ENCODE results near the gene FTO.

Gene FTO

DNA sequence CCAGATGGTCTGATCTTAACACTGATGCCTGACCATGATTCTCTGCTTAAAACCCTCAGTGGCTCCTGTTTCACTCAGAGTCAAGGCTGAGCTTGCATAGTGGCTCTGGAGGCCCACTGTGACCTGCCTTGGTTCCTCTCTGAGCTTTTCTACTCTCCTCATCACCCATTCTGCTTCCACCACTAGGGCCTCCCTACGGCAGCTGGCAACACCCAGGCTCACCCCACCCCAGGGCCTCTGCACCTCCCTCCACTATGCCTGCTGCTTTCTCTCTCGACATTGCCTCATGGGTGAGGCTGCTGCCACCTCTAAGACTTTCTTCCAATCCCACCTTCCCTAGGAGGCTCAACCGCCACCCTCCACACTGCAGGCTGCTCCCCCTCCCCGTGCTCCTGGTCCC, 455.0 kb downstream of the FTO start:
- Histone ChIP-seq H3K79me2 (ENCODE audit: insufficient read depth, low read depth) (no peaks in the 10 kb centered on the region), H2AFZ (ENCODE audit: low read depth) (no peak overlapping the region), H3K9ac (no peak overlapping the region), H3K4me1 (ENCODE audit: low read depth, poor library complexity, severe bottlenecking) (no peaks in the 10 kb centered on the region), H3K36me3 (ENCODE audit: insufficient read depth) (no peaks in the 10 kb centered on the region), H4K20me1 (ENCODE audit: insufficient read depth) (no peaks in the 10 kb centered on the region), H3K4me2 (no peak overlapping the region), H3K27ac (no peak overlapping the region), H3K4me3 (IDR thresholded peaks at IDR 0.05; ENCODE audit: insufficient read depth, low read depth, low read length) (no peak overlapping the region), H3K27me3 (ENCODE audit: insufficient read depth, low read depth) (no peaks in the 10 kb centered on the region)
- no peak for TF ChIP-seq CTCF (conservative IDR thresholded peaks at IDR 0.05; ENCODE audit: low read depth, low read length)

- H3K4me3 ChIP-seq (IDR thresholded peaks at IDR 0.05; ENCODE audit: insufficient read depth, low read depth, low read length), result no peak overlapping the region
- no peaks in the 10 kb centered on the region for H3K27me3 ChIP-seq (ENCODE audit: insufficient read depth, low read depth)
- H3K4me1 ChIP-seq (ENCODE audit: low read depth, poor library complexity, severe bottlenecking), result no peaks in the 10 kb centered on the region
- H3K9ac ChIP-seq, result no peak overlapping the region
- H3K4me2 ChIP-seq, result no peak overlapping the region
- no peaks in the 10 kb centered on the region for H3K36me3 ChIP-seq (ENCODE audit: insufficient read depth)
- no peaks in the 10 kb centered on the region for H3K79me2 ChIP-seq (ENCODE audit: insufficient read depth, low read depth)
- H2AFZ ChIP-seq (ENCODE audit: low read depth), result no peak overlapping the region
- TF ChIP-seq CTCF (conservative IDR thresholded peaks at IDR 0.05; ENCODE audit: low read depth, low read length), result no peak
- no peaks in the 10 kb centered on the region for H4K20me1 ChIP-seq (ENCODE audit: insufficient read depth)
- H3K27ac ChIP-seq, result no peak overlapping the region
Observed at GRCh38 chr16:54159490-54160080, 455.6 kb downstream of the FTO start.

GRCh38 chr16:54160252-54160860, 456.4 kb downstream of the FTO start:
- Histone ChIP-seq H3K9ac (no peak overlapping the region), H3K27ac (no peak overlapping the region), H3K36me3 (ENCODE audit: insufficient read depth) (no peaks in the 10 kb centered on the region), H3K4me1 (ENCODE audit: low read depth, poor library complexity, severe bottlenecking) (no peaks in the 10 kb centered on the region), H3K79me2 (ENCODE audit: insufficient read depth, low read depth) (no peaks in the 10 kb centered on the region), H4K20me1 (ENCODE audit: insufficient read depth) (no peaks in the 10 kb centered on the region), H3K27me3 (ENCODE audit: insufficient read depth, low read depth) (no peaks in the 10 kb centered on the region), H3K4me2 (no peak overlapping the region), H3K4me3 (IDR thresholded peaks at IDR 0.05; ENCODE audit: insufficient read depth, low read depth, low read length) (no peak overlapping the region), H2AFZ (ENCODE audit: low read depth) (no peak overlapping the region)
- TF ChIP-seq CTCF (conservative IDR thresholded peaks at IDR 0.05; ENCODE audit: low read depth, low read length), result no peak

GRCh38 chr16:54160939-54161897, 457.3 kb downstream of the FTO start:
- H4K20me1 ChIP-seq (ENCODE audit: insufficient read depth), result no peaks in the 10 kb centered on the region
- H3K27me3 ChIP-seq (ENCODE audit: insufficient read depth, low read depth), result no peaks in the 10 kb centered on the region
- no peak for TF ChIP-seq CTCF (conservative IDR thresholded peaks at IDR 0.05; ENCODE audit: low read depth, low read length)
- H3K27ac ChIP-seq, result no peak overlapping the region
- H3K4me2 ChIP-seq, result no peak overlapping the region
- H3K4me3 ChIP-seq (IDR thresholded peaks at IDR 0.05; ENCODE audit: insufficient read depth, low read depth, low read length), result no peak overlapping the region
- no peaks in the 10 kb centered on the region for H3K36me3 ChIP-seq (ENCODE audit: insufficient read depth)
- no peak overlapping the region for H3K9ac ChIP-seq
- no peaks in the 10 kb centered on the region for H3K4me1 ChIP-seq (ENCODE audit: low read depth, poor library complexity, severe bottlenecking)
- H3K79me2 ChIP-seq (ENCODE audit: insufficient read depth, low read depth), result no peaks in the 10 kb centered on the region
- H2AFZ ChIP-seq (ENCODE audit: low read depth), result no peak overlapping the region
